Stimulated activated CD4-positive, alpha-beta T cell treated with anti-CD3 and anti-CD28 coated beads, Interleukin-4, amount 100 ng/mL, for 24 hours (primary cell): ENCODE measurements around the gene PLCB1.
A peak's percentile ranks its signal among the peaks of the same experiment; 100 is the strongest.
"Not testable (repeated sequence)": the region's sequence is repeated elsewhere in the genome, so short reads cannot be mapped to it uniquely, and the experiment has no call there.

Experiments used
- DNase-seq: peaks from one replicate; pipeline ENCODE4 v3.0.0-alpha.2; 2020

PLCB1 gene

DNA sequence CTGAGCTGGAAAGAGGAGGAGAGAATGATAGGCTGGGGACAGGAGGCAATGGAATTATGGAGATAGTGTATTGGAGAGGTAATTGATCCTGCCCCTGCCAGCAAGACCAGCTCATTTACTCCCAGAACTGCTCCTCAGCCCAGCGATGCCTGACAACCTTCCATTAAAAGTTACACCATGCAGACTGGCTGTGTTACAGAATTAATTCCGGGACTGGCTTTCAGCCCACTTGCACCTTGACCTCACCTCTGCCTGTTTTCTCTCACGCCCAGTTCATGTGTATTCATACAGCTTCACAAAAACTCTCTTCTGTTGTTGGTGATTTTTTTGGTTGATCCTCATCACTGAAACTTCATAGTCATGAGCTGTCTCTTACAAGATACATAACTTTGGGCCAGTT, 207.3 kb downstream of the PLCB1 start:
- no peak for DNase-seq

DNA sequence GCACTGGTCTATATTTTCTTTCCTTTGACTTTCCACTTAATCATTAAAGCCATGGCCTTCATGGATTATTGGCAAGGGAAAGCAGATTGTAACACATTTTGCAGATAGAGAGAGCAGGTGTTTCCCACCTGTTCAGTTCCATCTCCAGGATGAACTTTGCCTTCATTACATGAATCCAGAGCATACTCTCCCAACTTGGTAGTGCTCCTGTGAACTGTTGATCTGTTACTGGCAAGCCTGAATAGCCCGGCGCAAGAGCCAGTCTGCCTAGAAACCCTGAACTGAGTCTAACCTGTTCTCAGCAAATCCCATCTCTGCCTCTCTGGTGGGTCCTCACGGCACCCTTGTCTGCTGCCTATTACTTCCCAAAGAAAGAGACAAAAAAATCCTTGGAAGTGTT, 210.3 kb downstream of the PLCB1 start:
- DNase-seq: no peak

DNA sequence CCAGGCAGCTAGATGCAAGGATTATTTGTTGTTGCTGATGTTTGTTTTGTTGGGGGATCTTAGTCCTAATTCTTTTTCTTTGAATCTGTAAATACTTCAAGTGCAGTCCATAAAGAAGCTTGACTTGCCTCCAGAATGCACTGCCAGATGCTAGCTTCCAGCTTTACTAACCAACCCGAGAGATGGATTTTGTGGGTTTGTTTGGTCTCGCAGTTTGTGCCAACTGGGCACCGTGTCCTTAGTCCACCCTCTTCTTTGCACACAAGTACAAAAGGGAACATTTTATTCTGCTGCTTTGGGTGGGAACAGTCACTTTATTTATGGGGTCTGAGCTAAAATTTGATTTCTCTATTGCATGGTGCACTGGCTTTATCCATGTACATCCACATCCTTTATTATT, 212.0 kb downstream of the PLCB1 start:
- no peak for DNase-seq

DNA sequence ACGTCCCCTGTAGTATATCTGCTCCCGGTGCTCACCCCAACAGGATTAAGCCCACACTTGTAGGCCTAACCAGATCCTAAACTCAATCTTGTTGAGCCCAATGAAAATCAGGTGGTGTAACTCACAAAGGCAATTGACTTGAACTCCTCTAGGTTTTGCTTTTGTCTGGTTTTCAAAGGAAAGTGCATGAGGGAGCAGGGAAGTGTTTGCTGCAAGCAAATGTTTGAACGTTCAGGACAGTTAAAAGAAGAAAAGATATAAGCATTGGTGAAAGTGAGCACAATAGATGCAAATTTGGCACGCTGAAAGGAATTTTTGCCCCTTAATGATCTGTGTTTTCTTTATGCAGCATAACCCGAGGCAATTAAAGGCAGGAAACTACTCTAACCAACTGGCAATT, 212.6 kb downstream of the PLCB1 start:
- no peak for DNase-seq

DNA sequence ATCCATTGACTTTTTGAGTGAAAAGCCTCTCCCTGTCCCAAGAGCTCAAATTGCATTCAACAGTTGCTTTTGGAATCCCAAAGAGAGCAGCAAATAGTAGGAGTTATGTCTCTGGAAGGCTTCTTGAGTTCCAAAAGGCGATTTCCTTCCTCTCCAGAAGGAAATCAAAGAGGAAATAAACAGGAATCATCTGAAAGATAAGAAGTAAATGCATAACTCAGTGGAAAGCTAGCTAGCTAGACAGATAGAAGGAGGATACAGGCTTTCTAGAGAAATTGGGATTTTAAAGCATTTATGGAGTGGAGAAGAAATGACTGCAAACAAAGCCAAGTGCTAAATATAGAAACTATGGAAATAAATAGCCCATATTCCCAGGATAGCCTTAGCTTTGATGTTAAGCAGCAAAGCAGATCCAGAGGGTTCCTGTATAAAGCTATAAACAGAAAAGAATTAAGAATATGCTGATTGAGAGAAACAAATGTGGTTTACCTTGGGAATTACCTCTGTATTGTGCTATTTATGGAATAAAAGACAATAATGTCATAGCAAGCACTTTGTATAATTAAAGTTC, 214.7 kb downstream of the PLCB1 start:
- DNase-seq: no peak

DNA sequence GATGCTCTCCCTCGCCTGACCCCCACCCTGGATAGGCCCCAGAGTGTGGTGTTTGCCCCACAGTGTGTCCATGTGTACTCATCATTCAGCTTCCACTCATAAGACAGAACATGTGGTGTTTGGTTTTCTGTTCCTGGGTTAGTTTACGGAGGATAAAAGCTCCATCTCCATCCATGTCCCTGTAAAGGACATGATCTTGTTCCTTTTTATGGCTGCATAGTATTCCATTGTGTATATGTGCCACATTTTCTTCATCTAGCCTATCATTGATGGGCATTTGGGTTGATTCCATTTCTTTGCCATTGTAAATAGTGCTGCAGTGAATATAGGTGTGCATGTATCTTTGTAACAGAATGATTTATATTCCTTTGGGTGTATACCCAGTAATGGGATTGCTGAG, 218.2 kb downstream of the PLCB1 start:
- not testable (repeated sequence) for DNase-seq

DNA sequence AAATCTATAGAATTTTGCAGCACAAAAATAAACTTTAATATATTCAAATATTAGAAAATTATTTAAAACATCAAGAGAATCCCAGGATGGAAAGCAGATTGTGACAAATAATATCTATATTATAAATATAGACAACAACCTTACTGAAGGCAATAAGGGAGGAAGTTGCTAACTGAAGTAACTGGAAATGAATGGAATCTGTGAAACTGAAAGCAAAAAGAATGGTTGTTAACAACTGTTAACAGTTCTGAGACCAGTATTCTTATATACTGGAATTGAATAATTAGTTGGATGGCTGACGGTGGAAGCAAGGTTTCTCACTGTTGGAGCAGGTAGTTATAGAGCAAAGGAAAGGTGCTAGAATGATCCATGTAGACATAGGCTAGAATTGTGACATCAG, 220.4 kb downstream of the PLCB1 start:
- no peak for DNase-seq

DNA sequence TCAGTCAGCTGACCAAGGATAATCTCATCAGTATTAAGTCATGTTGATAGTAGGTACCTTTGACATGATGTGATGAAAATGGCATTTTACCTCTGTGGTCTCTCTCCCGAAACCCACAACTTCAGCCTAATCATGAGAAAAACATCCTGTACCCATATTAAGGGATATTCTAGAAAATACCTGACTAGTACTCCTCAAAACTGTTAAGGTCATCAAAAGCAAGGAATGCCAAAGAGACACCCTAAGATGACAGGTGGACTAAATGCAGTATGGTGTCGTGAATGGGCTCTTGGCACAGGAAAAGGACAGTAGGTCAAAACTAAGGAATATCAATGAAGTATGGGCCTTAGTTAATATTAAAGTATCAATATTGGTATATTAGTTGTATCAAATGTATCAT, 221.4 kb downstream of the PLCB1 start:
- DNase-seq: no peak

DNA sequence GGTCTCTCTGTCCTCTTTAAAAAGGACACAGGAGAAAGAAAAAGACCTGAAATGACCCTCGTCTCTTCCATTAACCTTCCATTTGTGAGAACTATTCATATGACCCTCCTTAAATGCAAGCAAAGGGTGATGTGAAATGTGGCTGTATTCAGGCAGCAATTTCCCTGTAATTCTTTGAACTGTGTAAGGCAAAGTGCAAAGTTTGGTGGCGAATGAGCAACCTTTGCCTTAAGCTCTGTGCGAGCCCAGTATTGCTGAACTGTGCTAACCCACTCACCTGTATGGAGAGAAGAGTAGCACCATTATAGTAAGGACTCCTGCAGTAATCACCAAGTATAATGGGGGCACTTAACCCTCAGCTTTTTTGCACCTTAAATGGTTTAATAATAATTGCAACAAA, 223.4 kb downstream of the PLCB1 start:
- no peak for DNase-seq

DNA sequence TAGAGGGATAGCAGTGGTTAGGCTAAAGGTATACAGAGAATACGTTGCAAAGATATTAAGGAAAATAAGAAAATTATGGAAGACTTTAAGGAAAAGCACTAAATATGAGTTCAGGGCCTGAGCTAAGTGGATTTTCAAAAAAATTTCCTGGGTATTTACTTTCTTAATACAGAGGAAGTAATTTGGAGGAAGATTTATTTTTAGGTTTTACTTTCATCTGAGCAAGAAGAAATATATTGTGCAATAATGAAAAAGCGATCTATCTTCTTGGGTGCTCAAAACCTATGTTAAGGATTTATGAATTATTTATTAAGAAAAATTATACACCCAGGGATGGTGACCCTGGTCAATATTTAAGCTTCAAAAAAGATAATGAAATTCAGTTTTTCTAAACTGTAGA, 224.7 kb downstream of the PLCB1 start:
- no peak for DNase-seq

DNA sequence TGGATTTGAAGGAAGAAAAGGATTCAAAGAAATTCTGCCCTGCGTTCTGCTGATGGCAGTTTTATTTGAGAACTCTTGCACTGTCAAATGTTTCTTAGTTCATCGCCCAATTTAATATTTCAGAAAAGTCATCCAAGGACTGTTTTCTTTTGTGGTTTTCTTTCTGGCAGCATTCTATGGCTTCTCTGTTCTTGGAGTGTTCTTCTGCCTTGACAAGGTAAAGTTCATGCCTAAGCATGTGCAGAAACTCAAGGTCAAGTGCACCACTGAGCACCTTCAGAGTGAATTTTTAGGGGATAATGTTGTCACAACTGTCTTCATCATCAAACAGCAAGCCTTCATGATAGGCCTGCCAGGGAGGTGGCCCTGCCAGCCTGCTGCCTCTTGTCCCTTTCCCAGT, 225.6 kb downstream of the PLCB1 start:
- no peak for DNase-seq

DNA sequence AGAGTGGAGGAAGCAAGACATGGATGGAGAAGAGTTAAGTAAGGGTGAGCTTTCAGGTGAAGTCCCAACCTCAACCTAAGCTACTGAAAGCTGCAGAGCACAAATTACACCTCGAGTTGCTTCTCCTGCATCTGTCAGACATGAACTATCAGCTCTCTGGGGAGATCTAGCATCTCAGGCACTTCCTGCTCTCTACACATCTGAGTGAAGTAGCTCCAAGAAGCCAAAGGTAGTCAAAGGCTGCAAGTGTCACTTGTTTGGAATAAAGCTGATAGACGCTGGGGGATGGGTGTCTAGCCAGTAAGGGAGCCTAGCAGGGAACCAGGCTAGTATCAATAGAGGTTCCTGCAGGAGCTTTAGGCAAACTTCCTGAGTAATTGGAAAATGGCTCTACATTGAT, 228.0 kb downstream of the PLCB1 start:
- DNase-seq: no peak

DNA sequence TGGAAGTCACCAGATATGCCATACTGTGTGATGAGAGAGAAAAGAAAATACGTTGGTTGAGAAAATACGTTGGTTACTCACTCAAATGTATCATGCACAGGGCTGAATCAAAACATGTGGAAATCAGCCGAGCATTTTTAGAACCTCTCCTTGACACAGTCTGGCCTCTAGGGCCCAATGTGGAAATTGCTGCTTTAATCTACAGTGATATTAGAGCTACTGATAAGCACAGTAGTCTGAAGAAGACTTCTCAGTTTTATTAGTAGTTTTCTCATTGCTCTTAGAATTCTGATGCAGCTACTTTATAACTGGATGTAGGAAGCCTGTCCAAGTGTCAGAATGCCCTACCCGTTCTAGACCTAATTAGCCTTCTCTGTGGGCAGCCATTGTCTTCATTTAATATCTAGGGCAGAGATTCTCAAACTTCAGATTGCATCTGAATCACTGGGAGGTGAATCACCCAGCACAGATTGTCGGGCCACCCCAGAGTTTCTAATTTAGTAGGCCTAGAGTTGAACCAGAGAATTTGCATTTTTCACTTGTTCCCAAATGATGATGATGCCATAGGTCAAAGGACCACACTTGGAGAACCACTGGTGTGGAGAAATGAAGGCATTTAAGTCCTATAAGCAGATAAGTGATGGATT, 229.1 kb downstream of the PLCB1 start:
- DNase-seq: peak; percentile 6

DNA sequence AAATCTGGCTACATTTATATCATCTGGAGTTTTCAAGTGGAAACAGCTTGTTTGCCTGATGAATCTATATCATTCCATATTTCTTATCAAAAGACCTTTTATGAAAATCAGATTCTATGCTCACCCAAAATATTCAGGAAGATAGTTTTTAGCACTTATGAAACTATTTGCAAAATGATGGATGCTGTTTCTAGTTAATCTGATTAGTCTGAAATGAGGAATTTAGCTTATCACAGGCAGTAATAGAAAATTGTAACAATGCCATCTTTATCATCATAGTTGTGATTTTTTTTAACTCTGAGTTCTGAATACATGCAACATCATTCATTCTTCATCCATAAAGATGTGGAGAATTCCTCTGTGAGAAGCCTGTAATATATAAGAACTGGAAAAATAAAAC, 229.7 kb downstream of the PLCB1 start:
- DNase-seq: no peak

DNA sequence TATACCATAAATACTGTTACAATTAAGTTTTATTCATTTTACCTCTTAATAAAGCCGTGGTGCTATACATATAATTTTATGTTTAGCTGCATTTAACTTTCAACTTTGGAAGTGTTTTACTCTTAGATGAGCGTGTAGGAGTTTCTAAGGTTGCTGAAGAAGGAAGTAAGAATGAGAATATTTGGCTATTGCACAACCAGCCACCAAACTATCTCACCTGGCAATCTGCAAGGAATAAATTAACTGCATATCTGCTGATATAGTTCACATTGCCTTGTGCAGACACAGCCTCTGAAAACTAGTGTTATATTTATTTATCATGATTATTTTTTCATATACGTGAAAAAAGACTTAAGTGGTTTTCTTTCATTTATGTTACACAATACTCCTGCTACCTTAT, 230.4 kb downstream of the PLCB1 start:
- no peak for DNase-seq

DNA sequence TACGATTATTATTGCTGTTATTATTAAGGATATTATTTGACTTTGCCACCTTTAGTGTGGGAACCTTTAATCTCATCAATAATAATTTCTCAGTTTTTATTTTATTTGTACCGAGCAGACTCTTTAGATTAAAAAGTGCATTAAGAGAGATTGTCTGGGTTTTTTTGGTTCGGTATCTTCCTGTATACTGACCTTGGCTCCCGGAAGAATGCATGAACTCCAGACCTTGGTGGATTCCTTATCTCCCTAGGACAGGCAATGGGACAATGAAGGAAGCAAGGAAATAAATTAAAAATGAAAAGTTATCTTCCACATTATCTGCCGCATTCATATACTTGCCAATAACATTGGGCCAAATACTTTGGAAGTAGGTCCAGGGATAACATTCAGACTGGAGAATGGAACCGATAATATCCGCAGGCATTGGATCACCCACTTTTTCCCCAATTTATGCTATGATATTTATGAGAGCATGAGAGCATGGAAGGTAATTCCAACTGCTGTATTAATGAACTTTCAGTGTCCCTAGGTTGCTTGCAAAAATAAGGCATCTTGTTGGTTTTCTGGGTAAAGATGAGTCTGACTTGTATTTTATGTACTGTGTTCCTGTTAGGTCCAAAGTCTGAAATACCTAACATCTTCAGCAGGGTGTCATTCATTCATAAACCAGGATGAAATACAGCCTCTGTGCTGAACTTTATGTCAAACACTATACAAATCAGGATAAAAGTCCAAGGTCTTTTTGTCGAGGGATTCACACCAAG, 232.1 kb downstream of the PLCB1 start:
- no peak for DNase-seq

DNA sequence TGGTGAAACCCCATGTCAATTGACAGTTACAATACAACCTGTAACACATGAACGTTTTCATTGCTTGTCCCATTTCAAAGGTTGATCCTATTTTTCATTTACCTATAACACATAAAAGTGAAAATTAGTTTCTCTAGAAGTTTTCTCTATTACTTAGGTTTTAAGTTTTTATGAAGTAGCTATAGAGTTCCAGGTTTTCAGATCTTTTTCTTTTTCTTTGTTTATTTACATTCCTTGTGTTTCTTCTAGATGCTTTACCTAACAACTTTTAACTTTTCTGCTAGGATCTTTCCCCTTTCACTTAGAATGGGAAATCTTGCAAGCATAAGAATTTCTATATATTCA, 232.6 kb downstream of the PLCB1 start:
- DNase-seq: no peak

DNA sequence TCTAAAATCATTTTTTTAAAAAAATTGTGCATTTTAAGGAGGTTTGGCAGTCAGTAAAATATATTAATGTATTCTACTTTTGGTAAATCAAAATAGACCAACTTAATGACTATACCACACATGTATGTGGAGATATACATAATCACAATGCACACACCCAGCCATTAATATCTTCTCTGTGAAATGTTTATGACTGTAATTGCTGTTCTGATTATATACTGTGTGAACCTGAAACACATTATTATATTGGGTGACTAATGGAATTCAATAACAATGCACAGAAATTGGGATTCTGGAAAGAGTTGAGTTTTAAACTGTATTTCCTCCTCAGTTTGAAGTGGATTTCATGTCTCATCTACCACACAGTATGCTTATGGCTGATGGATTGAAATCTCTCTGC, 233.6 kb downstream of the PLCB1 start:
- no peak for DNase-seq

DNA sequence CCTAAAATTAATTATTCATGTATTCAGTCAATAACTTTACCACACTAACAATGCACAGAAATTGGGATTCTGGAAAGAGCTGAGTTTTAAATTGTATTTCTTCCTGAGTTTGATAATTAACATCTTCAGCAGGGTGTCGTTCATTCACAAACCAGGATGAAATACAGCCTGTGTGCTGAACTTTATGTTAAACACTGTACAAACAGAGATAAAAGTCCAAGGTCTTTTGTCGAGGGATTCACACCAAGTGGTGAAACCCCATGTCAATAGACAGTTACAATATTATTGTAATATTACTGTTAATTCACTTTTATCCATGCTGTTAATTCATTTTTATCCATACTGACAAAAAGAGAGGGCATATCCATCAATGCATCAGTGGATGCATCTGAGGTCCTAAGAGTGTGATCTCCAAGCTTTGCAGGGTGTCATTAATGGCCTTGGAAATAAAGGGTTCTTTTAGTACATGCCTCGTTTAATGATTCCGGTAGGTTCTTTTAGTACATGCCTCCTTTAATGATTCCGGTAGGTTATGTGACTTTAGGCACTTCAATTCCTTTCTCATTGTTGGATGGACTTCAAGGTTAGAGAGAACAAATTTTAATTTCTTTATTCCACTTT, 234.3 kb downstream of the PLCB1 start:
- no peak for DNase-seq

DNA sequence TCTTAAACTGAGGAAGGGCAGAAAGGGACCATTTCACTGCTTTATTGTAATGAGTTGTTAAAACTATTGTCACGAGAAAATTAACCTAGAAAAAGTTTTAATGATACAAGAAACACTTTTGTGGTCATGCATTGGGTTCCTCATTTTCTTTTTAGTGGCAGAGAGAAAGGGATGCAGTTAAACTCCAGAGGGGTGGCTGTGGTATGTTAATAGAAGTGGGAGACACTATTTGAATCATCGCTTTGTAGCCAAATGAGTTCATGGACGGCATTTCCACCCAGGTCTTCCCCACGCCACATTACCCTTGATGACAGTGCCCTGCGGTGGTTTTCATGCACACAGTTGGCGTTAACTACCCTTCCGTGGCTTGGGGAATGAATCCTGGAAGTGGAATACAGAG, 235.6 kb downstream of the PLCB1 start:
- DNase-seq: no peak

DNA sequence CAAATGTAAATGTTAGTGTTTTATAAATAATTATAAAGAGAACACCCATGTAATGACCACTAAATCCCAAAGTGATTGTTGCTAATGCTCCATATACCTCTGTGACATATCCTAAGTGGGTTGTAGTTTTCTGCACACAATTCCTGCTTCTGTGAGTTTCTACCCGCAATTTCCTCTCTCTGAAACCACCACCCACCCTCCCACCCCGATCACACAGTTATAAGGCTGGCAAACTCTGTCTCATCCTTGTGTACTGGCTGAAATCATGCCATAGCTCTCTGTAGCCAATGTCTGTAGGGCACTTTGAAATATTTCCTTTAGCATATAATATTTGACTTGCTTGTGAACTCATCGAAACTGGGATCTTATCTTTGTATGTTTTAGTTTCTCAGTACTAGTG, 236.6 kb downstream of the PLCB1 start:
- no peak for DNase-seq

DNA sequence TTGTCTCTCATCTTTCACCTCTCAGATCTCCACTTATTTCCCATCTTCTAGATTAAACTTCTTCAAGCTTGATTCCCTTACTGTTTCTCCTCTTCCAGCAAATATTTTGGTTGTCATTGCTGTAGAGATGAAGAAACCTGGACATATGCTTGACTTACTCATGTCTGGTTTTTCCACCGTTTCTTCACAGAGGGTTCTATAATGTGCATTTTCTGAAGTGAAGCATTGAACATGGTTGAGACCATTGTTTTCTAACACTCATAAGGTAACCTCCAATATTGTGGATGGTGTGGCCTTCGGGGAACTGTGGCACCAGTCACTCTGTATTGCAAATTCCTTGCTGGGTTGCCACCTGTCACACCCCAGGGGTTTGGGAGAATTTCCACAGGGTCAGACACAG, 237.2 kb downstream of the PLCB1 start:
- DNase-seq: no peak

DNA sequence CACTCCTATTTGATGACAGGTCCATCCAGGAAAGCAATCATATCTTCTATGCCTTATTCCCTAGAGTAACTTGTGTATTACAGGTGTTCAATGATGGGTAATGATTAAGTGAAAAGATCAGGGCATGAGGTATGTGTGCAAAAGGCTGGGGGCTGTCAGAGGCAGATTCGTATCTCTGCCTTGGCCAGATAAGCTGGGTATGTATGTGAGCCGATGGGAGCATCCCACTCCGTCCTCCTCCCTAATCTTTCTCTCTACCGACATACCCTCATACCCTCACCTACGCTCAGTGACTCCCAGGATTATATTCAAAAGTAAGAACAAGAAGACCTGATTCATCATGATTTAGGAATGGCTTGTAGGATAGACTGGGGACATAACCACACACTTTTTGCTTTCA, 238.7 kb downstream of the PLCB1 start:
- no peak for DNase-seq

DNA sequence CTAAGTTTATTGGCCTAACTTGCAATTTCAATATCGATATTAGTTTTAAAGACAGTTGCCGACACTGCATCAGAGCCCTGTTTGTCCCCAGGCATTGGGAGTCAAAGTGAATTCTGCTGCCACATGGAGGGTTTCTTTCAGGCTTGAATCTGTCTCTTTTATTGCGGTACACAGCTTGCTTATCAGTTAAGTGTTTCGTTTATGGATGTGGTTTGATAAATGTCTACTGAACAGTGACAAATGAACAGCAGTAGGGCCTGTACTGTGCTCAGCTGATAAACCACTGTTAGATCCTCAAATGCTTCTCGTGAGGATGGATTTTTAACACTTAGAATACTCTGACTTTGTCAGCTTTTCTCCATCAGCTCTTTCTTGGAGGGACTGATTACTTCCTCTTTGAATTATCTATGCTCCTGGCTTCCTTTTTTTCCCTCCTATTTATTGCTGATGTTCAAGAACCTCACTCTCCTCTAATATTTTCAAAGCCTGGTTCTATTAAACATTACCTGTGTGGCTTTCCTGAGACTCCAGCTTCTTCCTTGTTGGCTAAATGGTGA, 240.8 kb downstream of the PLCB1 start:
- no peak for DNase-seq
